ENCODE results near the gene ANKRD13D. TPM values are rescaled to one million over a fixed set of nuclear protein-coding genes. Genes with fewer than 3 reads are reported as not detected.

The ANKRD13D gene
- total and polyA plus RNA-seq, 2 experiments from 2014 or later, result 47.6 to 53.5 TPM

GRCh38 chr11:67262731-67263675 lies 26.1 kb upstream of the ANKRD13D start:
- Histone ChIP-seq H3K4me1 (ENCODE audit: low read depth) (no peaks in the 10 kb centered on the region), H3K4me3 (no peak overlapping the region), H3K27ac (no peak overlapping the region), H3K27me3 (no peaks in the 10 kb centered on the region), H3K36me3 (no peaks in the 10 kb centered on the region), H3K9me3 (ENCODE audit: low read depth) (no peaks in the 10 kb centered on the region)
- DNase-seq (ENCODE audit: low read depth in 1 of 2, low spot score in 1 of 2), result peak; percentile 84 to 85
- peak; percentile 86 for TF ChIP-seq CTCF (IDR thresholded peaks at IDR 0.05; ENCODE audit: low read depth, low read length)

GRCh38 chr11:67264260-67264659 lies 24.8 kb upstream of the ANKRD13D start:
- H3K9me3 ChIP-seq (ENCODE audit: low read depth), result no peaks in the 10 kb centered on the region
- peaks cover 5% of the 10 kb centered on the region for H3K4me1 ChIP-seq (ENCODE audit: low read depth)
- no peak for TF ChIP-seq CTCF (IDR thresholded peaks at IDR 0.05; ENCODE audit: low read depth, low read length)
- H3K36me3 ChIP-seq, result no peaks in the 10 kb centered on the region
- H3K27me3 ChIP-seq, result no peaks in the 10 kb centered on the region
- DNase-seq (ENCODE audit: low read depth in 1 of 2, low spot score in 1 of 2), result no peak
- no peak overlapping the region for H3K4me3 ChIP-seq
- H3K27ac ChIP-seq, result no peak overlapping the region

GRCh38 chr11:67264877-67265632 lies 24.0 kb upstream of the ANKRD13D start:
- Histone ChIP-seq H3K27me3 (no peaks in the 10 kb centered on the region), H3K4me1 (ENCODE audit: low read depth) (peaks cover 13% of the 10 kb centered on the region), H3K4me3 (no peak overlapping the region), H3K36me3 (no peaks in the 10 kb centered on the region), H3K9me3 (ENCODE audit: low read depth) (no peaks in the 10 kb centered on the region), H3K27ac (no peak overlapping the region)
- no peak for DNase-seq (ENCODE audit: low read depth in 1 of 2, low spot score in 1 of 2)
- TF ChIP-seq CTCF (IDR thresholded peaks at IDR 0.05; ENCODE audit: low read depth, low read length), result no peak

- no peaks in the 10 kb centered on the region for H3K36me3 ChIP-seq
- DNase-seq (ENCODE audit: low read depth in 1 of 2, low spot score in 1 of 2), result peak; percentile 67 to 82
Observed at GRCh38 chr11:67265633-67266448, 23.3 kb upstream of the ANKRD13D start.

More at GRCh38 chr11:67265633-67266448, 23.3 kb upstream of the ANKRD13D start:
- no peak overlapping the region for H3K27ac ChIP-seq
- H3K4me3 ChIP-seq, result no peak overlapping the region
- no peaks in the 10 kb centered on the region for H3K9me3 ChIP-seq (ENCODE audit: low read depth)
- TF ChIP-seq CTCF (IDR thresholded peaks at IDR 0.05; ENCODE audit: low read depth, low read length), result peak; percentile 65
- H3K4me1 ChIP-seq (ENCODE audit: low read depth), result peaks cover 15% of the 10 kb centered on the region
- H3K27me3 ChIP-seq, result no peaks in the 10 kb centered on the region
